Cardiac septum (tissue), 1 donor: Measurements from ENCODE around the gene ABCC4. TPM values are rescaled to one million over a fixed set of nuclear protein-coding genes. Genes with fewer than 3 reads are reported as not detected.

ENCODE experiments used
- DNase-seq: peaks from one replicate; pipeline ENCODE4 v3.0.0-alpha.2; 2020; ENCODE audit warnings: low spot score
- intact Hi-C: fragments of 100-400 bp; cut with DNase I; formaldehyde crosslinking; loops from one replicate; pipeline ENCODE4 v1.14.0; 2022
- total RNA-seq: library from RNA; stranded (reverse); fragmentation: NEBNext Ultra II Directional; extraction: Animal tissue kit (Norgen Biotek cat#: 25700); gene quantifications from one replicate; pipeline ENCODE4 v1.2.1, GENCODE V29; 2021
- donor health status: DM: no; HTN: no; CAD: no.

Gene ABCC4
- total RNA-seq, 1 donor from 2014 or later, result 6.9 TPM

DNA sequence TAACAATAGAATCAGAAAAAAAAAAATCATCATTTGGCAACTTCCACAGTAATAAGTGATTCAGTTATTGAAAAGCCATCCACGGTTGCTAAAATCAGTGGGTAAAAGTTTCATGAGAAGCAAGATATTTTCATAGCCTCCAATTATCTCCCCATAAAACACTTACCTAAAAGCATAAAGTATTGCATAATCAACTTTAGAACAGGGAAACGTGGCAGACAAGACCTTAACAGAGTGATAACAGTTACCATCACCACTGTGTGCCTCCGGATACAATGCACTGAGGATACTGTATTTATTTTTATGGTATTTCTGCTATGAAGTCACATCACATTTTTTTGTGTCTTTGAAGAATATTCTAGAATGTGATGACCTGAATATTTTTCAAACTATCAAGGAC is 37.0 kb downstream of the ABCC4 start:
- no peak for DNase-seq
- intact Hi-C loops, result no loop called here

DNA sequence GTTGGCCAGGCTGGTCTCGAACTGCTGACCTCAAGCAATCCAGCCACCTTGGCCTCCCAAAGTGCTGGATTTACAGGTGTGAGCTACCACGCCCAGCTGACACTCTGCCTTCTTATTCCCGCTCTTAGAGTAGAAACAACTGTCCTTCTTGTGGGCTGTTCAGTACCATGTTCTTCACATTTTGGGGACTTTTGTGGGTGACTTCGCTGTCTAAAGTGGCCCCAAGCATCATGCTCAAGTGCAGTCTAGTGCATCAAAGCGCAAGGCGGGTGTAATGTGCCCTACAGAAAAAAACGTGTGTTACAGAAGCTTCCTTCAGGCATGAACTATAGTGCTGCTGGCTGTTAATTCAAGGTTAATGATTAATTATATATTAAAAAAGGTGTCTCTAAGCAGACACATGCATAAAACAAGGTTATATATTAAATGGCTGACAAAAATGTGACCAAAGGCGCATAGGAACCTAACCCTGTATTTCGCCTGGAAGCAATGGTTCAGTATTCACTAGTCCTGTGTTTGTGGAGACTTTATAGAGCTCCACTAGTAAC is 38.3 kb downstream of the ABCC4 start:
- intact Hi-C loops, result no loop called here
- no peak for DNase-seq

DNA sequence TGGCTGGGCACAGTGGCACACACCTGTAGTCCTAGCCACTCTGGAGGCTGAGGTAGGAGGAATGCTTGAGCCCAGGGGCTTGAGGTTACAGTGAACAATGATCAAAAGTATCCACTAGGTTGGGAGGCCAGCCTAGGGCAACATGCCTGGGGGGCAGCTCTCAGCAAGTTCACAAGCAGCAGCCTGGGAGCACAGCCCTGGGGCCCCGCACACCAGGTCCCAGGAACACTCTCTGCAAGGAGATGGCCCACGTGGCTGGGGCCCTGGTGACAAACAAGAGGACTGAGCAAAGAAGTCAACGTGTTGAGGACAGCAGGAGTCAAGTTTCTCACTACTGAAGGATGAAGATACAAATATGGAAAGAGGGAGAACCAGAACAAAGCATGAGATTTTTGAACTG is 39.3 kb downstream of the ABCC4 start:
- intact Hi-C loops, result no loop called here
- DNase-seq, result no peak

DNA sequence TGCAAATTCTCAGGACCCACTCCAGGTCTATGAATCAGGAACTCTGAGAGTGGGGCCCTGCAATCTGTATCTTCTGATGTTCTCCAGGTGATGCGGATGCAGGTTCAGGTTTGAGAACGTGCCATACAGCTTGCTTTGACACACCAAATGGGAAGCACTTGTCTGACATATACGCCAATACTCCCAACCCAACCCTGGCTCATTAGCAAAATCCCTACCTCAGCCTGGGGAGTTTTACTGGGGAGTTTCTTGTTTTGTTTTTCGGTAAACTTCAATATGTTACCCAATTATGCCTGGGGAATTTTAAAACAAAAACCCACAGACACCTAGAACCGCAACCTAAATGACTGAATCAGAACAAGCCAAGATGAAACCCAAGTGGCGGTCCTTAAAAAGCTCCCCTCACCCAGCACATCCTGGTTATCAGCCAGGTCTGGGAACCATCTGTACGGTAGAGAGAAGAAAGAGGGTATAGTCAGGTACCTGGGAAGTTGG is 41.2 kb downstream of the ABCC4 start:
- intact Hi-C loops, result no loop called here
- DNase-seq, result no peak

DNA sequence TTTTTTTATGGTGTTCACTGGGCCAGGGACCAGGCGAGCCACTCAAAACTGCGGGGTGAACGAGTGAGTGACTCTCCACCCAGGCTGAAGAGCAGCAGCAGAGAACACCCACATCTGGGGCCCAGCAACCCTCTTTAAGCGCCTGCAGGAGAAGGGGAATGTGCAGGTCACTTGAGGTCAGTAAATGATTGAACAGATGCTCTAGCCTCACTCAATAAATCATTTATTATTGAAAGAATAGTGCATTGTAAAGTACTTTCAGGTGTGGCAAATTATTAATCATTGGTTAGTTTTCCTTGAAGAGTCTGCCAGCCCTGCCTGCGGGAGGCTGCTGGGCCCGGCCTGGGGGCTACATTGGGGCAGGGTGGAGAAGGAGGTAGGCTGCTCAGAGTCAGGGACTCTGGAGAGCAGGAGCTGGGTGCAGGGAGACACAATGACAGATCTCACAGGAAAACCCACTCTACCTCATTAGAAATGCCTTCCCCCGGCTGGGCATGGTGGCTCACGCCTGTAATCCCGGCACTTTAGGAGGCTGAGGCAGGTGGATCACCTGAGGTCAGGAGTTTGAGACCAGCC is 42.5 kb downstream of the ABCC4 start:
- intact Hi-C loops, result no loop called here
- DNase-seq, result no peak

DNA sequence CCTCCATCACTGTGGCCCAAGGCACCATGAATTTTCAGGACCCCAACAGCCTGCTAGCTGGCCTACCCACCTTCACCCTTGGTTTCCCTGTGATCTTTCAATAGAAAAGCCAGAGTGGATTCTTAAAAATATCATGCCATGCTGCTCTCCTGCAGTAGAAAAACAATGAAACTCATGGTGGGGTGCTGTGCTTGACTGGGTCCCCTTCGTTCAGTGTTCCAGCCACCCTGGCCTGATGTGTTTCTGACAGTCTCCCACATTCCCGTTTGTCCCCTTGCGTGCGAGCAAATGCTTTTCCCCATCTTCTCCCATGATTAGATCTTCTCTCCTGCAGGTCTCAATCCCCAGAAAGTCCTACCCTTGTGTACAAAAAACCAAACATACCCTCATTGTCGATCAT is 43.2 kb downstream of the ABCC4 start:
- no peak for DNase-seq
- intact Hi-C loops, result no loop called here

DNA sequence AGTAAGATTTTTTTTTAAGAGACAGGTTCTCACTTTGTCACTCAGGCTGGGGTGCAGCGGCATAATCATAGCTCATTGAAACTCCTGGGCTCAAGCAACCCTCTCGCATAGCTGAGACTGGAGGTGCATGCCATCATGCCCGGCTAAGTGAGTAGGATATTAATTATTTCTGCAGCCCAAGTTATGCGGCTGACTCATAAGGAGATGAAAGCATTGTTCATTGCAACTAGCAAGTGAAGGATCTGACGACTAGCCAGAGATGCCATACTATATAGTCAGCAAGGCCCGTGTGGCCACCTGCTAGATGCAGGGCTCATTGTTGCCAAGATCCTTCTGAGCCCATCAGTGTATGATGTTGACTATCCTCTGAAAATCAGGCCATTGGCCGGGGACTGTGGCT is 45.2 kb downstream of the ABCC4 start:
- no peak for DNase-seq

DNA sequence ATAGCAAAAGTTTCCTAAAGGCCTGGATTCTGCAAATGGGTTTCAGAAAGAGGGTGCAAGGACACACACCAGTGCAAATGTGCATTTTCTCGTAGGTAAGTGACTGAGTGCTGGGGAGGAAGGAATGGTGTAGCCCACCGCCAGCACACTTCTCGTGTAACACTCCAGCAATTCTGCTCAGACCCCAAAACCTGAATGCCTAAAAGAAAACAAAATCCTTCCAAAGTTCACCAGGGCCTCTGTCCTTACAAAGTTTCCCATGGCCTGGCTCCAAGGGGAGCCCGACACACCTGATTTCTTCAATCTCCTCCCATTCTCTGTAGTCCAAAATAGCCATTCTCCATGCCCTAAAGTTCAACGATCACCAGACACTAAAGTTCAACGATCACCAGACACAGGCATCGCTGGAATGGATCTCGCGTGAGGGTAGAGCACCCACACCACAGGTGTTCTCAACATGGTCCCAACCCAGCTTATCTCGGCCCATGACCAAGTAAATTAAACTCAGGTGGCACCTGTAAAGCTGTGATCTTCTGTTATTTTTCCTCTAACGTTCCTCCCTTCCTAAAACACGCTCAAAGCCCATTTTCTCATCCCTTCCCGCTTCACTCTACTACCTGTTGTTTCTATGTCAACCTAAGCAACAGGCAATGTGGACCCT is 46.0 kb downstream of the ABCC4 start:
- intact Hi-C loops, result no loop called here
- no peak for DNase-seq

More for the DNA sequence above, 45.2 kb downstream of the ABCC4 start:
- intact Hi-C loops, result no loop called here

DNA sequence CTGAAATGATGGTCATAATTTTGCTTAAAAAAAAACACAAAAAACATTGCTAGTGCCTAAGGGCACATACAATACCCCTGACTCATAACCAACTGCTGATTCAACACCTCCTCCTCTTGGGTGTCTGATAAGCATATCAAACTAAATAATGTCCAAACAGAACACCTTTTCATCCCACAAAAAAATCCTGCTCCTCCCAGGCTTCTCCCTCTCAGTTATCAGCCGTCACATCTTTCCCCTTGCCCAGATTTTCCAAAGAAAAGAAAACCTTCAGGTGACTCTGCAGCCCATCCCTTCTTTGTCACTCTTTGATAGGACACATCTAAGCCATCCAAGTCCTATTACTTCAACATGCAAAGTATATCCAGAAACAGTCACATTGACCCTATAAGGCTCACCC is 46.9 kb downstream of the ABCC4 start:
- no peak for DNase-seq
- intact Hi-C loops, result no loop called here

DNA sequence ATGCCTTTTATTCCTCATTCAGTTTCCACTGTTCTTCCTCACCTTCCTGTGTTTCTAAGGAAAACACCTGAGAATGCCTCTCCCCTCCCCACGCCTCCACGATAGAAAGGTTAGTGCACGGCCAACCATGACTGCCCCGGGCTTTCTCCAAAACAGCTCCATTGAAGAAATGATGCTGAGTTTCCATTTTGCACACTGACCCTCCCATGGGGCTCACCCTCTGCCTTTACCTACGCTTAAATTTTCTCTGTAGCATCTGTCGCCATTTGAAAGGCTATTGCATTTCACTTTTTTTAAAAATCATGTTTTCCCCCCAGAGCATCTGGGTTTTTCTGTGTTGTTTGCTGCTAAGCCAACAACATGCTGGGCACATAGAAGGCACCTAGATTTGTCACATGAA is 48.2 kb downstream of the ABCC4 start:
- DNase-seq, result no peak

DNA sequence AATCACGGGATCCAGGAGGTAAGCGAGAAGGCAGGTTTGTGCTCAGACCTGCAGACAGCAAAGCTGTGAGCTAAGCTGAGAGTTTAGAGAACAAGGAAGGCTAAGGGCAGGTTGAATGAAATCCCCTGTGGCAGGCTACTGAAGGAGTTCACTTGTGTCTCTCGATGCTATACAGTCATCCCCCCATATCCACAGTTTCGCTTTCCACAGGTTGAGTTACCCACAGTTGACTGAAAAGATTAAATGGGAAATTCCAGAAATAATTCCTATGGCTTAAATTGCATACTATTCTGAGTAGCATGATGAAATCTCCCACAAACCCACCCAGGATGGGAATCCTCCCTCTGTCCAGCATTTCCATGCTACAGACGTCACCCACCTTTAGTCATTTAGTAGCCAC is 49.6 kb downstream of the ABCC4 start:
- no peak for DNase-seq
- intact Hi-C loops, result no loop called here

More for the DNA sequence above, 48.2 kb downstream of the ABCC4 start:
- intact Hi-C loops, result no loop called here

DNA sequence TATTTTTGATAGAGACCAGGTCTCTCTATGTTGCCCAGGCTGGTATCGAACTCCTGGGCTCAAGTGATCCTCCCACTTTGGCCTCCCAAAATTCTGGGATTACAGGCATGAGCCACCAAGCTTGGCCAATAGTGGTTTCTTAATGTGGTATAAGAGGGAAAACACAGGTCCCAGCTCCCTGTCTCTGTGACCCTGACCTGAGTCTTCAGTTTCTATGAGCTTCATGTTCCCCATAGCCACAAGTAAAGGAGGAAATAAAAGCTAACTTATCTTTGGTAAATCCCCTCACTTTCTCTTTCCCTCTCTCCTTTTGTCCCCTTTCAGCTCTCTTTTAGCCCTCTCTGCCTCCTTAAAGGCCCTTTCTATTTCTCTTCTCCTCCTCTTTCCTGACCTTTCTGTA is 50.3 kb downstream of the ABCC4 start:
- intact Hi-C loops, result no loop called here

DNA sequence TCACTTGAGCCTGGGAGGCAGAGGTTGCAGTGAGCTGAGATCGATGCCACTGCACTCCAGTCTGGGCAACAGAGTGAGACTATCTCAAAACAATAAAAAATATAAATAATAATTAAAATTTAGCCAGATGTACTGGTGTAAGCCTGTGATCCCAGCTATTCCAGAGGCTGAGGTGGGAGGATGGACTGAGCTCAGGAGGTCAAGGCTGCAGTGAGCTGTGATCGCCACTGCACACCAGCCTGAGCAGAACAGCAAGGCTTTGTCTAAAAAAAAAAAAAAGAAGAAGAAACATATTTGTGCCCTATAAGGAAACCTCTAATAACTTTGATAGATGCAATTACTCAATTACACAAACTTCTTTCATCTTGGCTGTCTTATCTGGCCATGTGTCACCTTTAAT is 52.3 kb downstream of the ABCC4 start:
- no peak for DNase-seq
- intact Hi-C loops, result no loop called here

More for the DNA sequence above, 50.3 kb downstream of the ABCC4 start:
- no peak for DNase-seq

DNA sequence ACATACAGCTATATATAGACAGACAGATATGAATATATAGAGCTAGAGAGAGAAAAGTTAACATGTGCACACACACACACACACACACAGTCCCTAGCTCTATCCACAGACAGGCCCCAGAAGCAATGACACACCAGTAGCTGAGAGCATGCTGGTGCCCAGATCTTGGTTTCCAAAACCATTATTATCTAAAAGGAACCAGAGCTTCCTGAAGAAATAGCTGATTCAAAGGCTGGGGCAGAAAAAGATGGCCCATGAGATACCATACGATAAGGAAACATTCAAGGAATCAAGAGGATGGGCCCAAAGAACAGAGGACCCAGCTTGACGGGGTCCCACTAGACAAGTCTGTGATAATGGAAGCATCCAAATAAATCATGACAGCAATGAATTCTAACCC is 53.4 kb downstream of the ABCC4 start:
- intact Hi-C loops, result no loop called here
- DNase-seq, result no peak

DNA sequence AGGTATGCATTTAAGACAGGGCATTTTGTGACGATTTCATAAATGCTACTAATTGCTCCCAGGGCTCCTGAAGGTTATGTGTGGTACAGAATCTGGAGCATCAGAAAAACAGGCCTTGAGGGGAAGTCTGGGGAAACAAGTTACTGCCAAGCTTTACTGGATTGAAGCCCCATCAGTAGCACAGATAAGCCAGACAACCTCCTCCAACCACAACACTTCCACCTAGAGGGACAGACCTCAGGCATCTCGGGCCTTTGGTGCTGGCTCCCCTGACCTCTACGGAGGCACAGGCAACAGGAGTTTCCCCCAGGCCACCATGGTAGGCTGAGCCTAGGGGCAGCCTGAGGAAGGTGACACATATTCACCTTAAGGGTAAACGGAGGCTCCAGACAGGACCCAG is 54.1 kb downstream of the ABCC4 start:
- intact Hi-C loops, result no loop called here
- DNase-seq, result no peak

DNA sequence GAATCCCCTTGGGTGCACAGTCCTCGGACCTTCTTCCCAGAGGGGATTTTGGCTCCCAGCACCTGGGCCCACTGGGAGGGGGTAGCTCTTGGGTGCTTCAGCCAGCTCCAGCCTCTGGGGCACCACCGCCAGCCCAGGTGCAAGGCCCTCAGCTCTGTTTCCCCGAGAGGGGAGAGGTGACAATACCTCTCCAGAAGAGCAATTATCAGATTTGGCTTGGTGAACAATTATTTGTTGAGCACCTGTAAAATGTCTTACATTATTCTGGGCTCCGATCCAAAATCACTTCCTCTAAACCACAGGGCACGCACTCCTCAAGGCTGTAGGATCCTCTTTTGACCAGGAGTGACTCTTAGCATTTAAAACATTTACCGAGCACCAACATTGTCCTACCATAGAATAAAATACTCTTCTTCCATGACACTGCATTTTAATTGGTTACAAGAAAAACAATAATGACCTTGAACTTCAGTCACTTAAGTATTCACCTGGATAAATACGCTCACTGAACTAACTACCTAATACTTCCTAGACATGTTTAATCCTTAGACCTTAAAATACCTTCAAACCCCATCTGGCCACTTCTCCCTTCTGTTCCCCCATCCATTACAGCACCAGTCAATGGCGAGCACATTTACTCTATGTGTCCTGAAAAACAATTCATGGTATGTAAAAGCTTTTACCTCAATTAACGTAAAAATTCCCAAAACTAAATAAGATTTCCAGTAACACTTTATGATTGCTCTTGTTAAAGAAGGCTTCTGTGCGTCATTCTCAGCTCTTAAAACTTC is 54.8 kb downstream of the ABCC4 start:
- intact Hi-C loops, result no loop called here
- DNase-seq, result no peak

DNA sequence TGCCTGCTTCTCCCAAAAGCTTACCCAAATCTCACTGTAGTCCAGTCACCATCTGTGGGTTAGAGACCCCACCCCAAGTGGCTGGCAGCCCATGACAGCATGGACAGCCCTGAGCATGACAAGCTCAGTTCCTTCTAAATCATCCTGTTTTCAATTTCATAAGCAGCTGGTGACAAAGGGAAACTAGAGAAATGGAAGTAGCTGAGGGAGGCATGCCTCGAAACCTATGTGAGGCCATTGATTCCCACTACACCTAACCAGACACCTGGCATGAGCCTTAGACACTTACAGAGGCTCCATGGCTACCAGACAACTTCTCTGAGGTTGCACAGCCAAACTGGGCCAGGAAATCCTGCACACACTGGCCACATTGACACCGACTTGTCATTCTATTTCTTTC is 56.2 kb downstream of the ABCC4 start:
- intact Hi-C loops, result no loop called here
- no peak for DNase-seq

DNA sequence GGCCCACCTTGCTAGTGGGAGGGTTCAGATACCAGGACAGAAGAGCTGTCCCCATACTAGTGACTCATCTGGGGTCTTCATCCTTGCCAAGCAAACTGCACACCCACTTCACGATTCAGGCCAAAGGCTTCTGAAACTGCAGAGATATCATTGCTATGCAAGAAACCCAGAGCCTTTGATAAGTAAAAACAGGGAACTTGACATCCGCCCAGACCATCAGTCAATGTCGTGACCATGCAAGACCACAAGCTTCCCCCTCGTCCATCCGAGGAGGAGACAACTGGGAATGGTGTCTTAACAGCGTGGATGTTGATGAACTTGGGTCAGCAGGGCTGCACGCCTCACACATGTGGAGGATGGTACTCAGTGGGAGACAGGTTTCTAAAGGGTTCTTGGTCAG is 58.0 kb downstream of the ABCC4 start:
- intact Hi-C loops, result no loop called here
- DNase-seq, result no peak

DNA sequence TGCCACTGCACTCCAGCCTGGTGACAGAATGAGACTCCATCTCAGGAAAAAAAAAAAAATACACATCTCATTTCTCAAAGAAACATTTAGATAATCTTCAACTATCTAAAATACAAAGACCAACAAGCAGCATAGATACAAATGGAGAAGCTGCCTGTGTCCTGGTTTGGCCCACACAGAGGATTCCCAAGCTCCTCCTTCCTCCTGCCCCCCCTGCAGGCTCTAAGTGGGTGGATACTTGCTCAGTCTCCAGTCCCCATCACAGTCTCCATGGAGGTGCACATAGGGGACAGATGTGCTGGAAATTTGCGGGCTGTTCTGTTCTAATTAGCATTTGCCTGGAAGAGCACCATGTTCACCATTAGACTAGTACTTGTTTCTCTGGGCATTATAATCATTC is 59.9 kb downstream of the ABCC4 start:
- intact Hi-C loops, result no loop called here
- DNase-seq, result no peak

DNA sequence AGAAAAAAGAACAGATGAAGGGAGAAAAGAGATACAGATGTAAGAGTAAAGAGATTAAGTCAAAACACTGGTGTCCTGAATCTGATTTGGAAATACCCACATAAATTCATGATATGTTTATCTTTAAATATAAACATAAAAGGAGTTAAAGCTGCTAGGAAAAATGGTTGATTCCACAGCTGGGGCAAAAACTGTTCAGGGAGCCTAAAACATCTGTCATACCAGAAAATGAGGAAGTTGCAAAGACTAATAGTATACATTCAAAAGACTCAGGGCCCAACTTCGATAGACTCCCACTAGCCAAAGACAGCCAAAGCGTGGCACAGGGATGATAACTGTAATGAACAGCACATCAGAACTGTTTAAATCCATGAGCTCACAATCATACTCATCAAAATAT is 62.0 kb downstream of the ABCC4 start:
- intact Hi-C loops, result no loop called here
- no peak for DNase-seq
